GM21619 (cell line): Measurements from ENCODE around the gene GPR162.
"Not testable (repeated sequence)": the region's sequence is repeated elsewhere in the genome, so short reads cannot be mapped to it uniquely, and the experiment has no call there.

ENCODE experiments used
- ATAC-seq: cut with Tn5 transposase; IDR thresholded peaks from one replicate; pipeline ENCODE4 v1.9.1; 2021; ENCODE audit not compliant: unreplicated experiment

The GPR162 gene

DNA sequence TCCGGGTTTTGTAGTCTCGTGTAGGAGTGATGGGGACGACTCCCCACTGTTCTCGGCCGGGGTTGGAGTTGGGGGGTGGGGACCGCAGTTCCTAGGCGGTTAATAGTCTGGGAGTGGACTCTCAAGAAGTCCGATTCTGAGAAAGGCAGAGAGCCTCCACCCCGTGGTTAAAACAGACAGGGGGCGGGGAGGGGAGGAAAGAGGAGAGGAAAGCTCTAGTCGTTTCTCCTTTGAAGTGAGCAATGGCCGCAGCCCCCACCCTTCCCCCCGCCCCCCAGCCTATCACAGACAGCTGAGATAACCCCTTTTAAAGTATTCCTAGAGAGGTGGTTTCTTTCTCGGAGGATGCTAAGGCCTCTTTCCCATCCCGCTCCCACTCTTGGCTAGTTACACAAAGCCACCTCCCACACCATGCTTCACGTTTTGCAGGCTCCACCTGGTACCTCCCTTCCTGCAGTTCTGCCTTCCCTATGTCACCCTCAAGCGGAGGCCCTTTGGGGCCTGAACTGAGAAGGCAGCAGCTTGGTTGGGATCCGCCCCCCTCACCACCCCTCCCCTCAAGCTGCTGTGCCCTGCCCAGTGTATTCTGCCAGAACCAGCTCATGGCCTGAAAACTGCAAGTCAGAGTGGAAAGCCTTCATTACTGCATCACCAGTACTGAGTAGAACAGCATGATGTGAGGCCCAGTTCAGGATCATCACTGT, 31.2 kb downstream of the GPR162 start:
- ATAC-seq = no peak

DNA sequence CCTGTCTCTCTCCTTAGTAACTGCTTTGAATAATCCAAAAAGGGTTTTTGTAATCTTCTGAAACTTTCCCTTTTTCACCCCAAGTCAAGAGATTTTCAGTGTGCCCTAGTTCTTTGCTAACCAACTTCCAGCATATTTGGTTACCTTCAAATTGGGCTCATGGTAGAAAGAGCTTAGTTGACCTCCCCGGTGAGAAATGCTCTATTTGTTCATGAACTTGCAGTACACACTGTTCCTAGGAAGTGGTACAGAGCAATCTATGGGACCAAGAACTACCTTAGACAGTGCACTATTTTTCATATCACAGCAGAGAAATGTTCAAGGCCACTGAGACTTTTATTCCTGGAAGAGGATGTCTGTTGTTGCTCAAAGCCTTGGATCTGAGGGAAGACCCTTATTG, 32.0 kb downstream of the GPR162 start:
- no peak for ATAC-seq

- ATAC-seq = no peak
Observed at GRCh38 chr12:6854036-6854435, 32.4 kb downstream of the GPR162 start.

- ATAC-seq = no peak
Observed at GRCh38 chr12:6855322-6855721, 33.7 kb downstream of the GPR162 start.

DNA sequence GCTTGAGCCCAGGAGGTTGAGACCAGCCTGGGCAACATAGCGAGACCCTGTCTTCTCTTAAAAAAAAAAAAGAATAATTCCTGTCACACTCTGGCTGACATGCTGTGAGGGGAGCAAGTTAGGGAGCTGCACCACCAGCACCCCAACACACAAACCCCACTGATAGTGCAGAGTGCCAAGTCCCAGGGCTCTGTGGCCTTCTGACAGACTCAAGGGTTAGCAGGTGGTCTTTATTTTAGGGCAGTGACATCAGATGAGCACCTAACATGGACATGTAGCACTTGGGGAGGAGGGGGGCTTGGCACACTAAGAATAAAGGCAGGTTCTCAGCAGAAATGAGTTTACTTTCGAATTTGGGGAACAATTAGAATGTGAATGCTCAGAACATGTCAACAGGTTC, 37.2 kb downstream of the GPR162 start:
- ATAC-seq = no peak

- ATAC-seq = no peak
Observed at GRCh38 chr12:6860116-6860515, 38.5 kb downstream of the GPR162 start.

DNA sequence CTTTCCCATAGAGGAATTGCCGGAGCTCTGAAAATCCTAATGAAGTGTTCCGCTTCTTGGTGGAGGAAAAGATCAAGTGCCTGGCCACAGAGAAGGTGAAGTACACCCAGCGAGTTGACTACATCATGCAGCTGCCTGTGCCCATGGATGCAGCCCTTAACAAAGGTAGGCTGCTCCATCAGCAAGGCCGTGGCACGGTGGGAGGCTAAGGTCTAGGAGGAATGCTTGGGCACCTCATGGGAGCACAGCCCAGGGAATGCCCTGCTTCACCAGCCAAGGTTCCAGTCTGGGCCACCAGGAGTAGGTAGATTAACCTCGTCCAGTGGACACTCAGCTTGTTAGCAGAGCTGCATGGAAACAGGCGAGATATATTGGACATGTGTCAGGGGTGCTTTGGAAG, 39.3 kb downstream of the GPR162 start:
- ATAC-seq = no peak

DNA sequence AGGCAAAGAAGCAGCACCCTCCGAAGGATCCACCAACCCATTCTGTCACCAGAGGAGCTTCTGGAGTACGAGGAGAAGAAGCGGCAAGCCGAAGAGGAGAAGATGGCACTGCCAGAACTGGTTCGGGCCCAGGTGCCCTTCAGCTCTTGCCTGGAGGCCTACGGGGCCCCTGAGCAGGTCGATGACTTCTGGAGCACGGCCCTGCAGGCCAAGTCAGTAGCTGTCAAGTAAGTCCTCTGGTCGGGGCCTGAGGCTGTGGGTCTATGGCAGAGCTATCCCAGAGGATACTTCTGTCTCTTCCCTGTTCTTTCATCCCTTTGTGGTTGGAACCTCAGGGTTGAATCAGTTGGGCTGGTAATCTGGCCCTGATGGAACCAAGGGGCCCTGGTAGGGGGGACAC, 39.8 kb downstream of the GPR162 start:
- ATAC-seq = no peak

GRCh38 chr12:6863033-6863432, 41.4 kb downstream of the GPR162 start:
- ATAC-seq = no peak

GRCh38 chr12:6863586-6864321, 42.1 kb downstream of the GPR162 start:
- no peak for ATAC-seq

DNA sequence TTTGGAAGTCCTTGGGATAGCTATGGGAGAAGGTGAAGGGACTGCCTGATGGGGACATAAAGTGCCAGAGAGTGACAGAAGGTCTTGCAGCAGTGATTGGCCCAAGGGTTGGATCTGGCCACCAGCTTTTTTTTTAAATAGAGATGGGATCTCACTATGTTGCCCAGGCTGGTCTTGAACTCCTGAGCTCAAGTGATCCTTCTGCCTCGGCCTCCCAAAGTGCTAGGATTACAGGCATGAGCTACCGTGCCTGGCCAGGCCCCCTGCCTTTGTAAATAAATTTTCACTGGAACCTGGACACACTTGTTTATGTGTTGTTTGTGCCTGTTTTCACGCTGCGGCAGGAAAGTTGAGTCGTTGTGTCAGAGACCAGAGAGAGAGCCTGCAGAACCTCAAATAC, 43.7 kb downstream of the GPR162 start:
- ATAC-seq = not testable (repeated sequence)

DNA sequence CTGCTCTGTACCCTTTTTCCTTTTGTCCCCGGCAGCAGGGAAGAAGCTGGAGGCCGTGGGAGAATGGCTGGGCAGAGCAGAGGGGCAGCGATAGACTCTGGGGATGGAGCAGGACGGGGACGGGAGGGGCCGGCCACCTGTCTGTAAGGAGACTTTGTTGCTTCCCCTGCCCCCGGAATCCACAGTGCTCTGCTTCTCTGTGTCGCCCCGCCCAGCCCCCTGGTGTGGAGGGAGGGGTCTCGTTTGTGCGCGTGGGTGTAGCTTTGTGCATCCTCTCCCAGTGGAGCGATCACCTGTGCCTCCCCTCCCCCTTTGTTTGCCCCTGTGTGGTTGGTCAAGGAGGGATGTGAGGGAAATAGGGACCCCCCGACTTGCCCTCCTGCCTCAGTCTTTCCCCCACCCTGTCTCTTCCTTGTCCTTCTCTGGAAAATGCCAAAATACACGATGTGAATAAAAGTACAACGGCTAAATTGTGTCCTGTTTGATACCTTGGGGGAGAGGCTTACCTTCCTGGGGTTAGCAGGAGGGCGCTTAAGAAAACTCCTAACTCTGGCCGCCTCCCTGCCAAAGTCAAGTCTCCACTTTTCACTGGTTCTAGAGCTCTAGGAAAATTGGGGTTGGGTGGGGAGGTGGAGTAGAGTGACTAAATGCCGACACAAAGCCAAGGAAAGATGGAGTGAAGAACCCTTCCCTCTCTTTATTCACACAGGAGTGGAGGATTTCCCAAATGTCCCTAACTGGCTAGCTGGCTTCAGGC, 44.7 kb downstream of the GPR162 start:
- no peak for ATAC-seq

DNA sequence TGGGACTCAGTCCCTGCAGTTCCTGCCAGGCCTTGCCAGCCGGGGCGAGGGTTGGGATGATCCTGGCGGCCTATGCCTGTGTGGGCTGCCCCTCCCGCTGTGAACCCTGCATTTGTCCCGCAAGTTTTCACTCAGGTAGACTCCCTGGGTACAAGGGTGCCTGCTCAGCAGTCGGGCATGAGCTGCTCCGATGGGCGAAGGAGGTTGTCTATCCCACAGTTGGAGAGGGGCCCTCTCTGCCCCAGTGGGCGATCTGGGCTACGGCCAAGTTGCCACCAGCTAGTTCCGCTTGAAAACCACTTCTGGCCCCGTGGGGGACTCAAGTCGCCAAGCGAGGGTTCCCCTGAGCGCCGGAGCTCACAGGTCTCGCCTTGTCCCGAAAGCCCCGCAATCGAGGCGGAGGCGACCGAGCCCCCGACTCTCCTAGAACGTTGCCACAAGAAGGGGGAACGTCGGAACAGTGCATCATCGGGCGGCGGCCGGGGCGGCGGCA, 45.3 kb downstream of the GPR162 start:
- ATAC-seq = peak; percentile 7

GRCh38 chr12:6867413-6868210, 46.0 kb downstream of the GPR162 start, which contains the start of gene TPI1:
Gene TPI1 (plus strand): TSS chr12:6867531. CDS start chr12:6867567, 36 bp downstream.
- ATAC-seq = peak; percentile 46

DNA sequence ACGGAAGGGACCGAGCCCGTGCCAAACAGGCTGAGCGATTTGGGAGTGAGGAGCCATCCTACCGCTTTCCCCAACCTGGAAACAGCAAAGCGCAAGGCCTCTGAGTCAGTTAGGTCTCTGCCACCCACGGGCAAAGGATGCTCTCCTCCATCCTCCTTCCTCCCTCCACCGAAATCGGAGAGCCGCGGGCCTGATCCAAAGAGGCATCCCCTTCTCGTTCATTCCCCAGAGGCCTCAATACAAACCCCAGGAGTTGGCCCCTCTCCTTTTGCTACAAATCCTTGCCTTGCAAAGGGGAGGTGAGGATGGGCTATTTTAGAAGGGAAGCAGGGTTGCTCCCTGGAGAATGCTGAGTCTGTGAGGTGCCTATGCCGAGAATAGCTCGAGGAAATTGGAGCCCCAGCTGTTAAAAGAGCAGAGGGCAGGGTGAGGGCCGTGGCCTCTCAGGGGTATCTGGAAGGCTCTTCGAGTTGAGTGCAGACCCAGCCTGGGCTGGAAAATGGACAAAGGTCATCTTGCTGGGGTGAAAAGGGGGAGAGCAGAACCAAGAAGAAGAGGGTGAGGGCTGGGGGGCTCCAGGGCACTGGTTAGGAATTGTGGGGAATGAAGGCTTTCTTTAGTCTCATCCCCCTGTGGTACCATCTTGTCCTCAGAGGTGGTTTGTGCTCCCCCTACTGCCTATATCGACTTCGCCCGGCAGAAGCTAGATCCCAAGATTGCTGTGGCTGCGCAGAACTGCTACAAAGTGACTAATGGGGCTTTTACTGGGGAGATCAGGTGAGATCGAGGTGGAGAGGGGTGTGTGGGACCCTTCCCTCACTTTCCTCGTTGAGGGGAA, 46.8 kb downstream of the GPR162 start:
- ATAC-seq = no peak

DNA sequence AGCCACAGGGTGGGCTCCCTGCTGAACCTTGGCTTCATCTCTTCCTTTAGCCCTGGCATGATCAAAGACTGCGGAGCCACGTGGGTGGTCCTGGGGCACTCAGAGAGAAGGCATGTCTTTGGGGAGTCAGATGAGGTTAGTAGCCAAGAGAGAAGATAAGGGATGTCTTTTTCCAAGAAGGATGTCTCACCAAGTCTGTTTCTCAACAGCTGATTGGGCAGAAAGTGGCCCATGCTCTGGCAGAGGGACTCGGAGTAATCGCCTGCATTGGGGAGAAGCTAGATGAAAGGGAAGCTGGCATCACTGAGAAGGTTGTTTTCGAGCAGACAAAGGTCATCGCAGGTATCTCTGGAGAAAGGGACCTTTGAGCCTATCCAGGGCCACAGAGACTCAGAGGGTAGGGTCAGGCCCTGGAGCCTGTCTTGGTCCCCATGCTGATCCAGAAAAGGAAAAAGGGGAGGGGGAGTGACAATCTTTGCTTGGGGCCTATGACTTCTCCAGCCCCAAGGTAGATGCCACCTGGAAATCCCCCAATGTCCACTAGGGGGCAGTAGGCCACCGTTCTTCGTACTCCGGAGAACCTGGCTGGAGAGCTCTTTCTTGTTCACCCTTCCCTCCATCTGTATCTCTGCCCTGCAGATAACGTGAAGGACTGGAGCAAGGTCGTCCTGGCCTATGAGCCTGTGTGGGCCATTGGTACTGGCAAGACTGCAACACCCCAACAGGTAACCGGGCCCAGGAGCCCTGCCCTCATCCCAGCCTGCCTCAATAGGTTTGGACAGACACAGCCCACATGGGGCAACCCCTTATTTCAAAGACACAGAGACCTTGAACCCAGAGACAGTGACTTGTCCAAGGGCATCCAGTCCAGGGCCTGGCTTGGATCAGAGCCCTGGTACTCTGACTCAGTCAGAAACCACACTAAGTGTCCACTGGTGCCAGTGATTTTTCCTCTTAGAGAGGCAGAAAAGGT, 47.7 kb downstream of the GPR162 start:
- ATAC-seq = no peak

- not testable (repeated sequence) for ATAC-seq
Observed at GRCh38 chr12:6870304-6870703, 48.7 kb downstream of the GPR162 start.

GRCh38 chr12:6871052-6871957, 49.7 kb downstream of the GPR162 start:
- ATAC-seq = no peak
